ENCODE measurements around the gene YOD1.
"Not testable (repeated sequence)": the region's sequence is repeated elsewhere in the genome, so short reads cannot be mapped to it uniquely, and the experiment has no call there.

Gene YOD1

DNA sequence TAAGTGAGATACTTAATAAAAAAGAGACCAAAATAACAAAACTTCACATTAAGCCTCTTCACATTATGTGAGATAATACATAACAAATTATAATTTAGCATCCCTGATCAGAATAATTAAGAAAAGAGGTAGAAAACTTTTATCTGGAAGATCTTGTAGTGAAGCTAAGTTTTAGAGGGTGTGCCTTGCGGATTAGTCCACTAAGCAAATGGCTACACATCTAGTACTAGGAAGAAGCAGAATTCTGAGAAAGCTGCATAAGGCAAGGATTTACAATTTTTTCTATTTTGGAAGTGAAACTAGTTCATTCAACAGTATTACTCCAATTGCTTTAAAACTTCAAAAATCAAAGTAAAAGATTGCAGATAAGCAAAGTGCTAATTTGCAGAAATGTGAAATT lies 3.5 kb downstream of the YOD1 start:
- DNase-seq, result no peak

DNA sequence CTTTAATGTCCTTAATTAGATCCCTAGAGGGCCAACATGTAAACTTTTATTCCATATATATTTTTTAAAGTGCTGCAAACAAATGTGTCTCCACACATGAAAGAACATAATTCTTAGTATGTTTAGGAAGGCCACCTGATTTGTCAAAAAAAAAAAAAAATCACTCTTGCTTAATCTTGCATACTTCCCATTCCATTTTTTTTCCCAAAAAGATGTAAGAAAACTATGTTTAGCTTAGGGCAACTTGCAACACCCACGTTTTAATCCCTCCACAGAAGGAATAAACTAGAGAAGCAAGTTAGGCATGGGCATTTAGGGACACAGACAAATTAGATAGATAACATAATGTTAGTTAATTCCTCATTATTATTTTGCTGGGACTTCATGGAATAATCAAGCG lies 5.6 kb downstream of the YOD1 start:
- DNase-seq, result no peak

DNA sequence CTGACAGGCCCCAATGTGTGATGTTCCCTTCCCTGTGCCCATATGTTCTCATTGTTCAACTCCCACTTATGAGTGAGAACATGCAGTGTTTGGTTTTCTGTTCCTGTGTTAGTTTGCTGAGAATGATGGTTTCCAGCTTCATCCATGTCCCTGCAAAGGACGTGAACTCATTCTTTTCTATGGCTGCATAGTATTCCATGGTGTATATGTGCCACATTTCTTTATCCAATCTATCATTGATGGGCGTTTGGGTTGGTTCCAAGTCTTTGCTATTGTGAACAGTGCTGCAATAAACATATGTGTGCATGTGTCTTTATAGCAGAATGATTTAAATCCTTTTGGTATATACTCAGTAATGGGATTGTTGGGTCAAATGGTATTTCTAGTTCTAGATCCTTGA lies 9.6 kb downstream of the YOD1 start:
- DNase-seq, result not testable (repeated sequence)

DNA sequence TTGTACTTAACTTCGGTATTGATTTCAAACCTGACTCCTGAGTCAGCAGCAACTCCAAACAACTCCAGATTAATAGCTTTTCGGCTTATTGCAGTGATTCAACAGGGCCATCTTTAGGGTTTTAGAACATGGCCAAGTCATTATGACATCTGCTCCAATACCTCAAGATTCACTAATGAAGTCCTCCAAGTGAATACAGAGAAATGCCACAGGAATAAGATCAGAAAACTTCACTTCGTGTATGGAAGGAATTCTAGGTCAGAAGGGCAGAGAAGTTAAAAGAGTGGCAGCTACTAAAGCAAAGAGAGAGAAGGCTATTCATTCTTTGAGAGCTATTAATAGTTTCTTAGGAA lies 10.9 kb downstream of the YOD1 start:
- DNase-seq, result no peak

DNA sequence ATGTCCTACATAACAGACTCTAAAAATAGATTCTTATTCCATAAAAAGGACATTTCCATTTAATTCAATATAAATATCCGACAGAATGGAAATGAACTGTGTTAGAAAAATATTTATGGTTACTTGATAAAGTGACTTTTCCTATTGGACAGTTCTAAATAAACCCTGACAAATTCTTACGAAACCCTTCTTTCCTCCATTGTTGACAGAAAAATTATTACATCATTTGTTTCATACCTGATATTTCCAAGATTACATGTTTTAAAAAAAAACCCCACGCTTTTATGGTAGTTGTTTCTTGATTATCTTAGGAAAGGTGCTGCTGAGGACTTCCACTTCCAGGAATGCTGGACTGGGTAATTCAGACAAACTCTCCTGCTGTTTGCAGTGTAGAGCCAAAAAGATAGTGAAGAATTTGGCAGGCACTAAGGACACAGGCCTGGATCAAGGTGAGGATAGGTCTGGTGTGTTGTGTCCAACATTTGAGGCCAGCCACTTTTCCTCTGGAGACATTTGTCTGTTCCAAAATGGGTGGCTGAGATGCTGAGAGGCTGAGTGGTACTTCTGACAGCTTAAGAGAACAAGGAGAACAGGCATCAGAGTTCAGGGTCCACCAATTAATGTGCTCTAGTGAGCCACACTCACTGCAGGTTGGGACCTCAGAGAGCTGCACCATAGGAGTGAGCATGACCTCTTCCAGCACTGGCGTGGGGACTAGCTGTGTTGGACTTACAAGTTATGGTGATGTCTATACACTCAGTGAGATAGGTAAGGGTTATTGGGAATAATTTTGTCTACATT lies 11.4 kb downstream of the YOD1 start:
- no peak for DNase-seq

DNA sequence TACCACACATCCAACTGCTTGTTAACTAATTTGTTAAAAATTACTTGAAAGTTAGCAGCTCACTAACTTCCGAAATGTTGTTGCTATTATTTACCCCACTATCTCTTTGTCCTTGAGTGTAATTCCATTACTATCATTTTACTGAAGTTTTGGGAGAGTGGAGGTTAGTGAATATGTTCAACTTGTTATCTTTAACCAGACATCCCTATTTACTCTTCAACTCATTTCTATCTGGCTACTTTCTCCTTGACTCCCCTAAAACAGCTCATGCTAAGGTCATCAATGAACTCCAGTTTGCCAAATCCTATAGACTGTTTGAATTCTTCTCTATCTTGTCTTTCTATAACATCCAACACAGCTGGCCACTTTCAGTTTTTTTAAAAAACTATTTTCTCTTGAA lies 14.1 kb downstream of the YOD1 start:
- no peak for DNase-seq

DNA sequence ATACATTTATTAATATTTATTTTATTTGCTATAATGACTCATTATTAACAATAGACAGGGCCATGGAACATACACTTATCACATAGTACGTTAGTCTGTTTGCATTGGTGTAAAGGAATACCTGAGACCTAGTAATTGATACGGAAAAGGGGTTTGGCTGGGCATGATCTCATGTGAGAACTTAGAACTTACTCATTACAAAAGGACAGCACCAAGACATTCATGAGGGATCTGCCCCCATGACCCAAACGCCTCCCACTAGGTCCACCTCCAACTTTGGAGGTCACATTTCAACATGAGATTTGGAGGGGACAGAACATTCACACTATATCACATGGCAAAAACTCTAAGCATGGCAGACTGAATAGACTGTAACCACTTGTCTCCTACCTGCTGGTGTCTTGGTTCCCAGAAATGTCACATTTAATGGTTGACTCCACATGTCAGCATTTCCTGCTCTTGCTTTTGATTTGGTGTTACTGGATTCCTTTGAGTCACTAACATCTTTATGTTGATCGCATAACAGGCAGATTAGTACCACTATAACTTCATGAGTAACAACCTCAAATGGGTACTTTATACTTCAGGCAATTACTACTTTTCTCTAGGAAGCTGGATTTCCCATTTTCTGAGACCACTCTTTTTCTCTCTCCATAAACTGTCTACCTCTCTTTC lies 15.0 kb downstream of the YOD1 start:
- DNase-seq, result no peak

DNA sequence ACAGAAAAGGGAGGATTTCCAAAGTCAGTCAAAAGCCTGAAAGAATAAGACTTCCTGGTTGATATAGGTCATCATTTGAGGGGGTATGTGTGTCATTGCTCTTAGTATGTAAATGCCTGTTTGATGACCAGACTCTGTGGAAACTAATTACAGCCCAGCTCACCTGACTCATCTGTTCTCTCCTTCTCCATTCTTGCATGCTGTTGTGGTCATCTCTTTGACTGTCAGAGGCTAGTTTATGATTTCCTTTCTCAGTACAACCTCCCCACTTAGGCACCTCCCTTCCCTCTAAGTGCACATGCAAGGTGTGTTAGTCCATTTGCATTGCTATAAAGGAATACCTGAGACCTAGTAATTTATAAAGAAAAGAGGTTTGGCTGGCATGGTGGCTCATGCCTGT lies 16.0 kb downstream of the YOD1 start:
- DNase-seq, result no peak

DNA sequence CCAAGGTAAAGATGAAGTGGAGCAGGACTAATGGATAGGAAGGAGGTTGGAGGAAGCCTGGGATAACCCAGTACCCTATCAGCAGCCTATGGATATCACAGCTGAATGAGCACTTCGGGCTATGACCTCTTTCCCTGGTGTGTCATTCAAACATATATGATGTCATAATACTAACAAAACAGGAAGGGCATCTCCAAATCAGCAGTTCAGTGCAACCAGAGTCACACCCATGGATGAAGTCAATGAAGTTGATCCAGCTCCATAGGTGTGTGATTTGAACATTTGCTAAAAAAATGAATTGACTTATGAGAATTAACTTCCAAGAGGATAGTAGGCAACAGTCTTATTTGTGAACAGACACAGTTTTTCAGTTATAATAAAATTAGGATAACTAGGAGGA lies 16.8 kb downstream of the YOD1 start:
- DNase-seq, result no peak

DNA sequence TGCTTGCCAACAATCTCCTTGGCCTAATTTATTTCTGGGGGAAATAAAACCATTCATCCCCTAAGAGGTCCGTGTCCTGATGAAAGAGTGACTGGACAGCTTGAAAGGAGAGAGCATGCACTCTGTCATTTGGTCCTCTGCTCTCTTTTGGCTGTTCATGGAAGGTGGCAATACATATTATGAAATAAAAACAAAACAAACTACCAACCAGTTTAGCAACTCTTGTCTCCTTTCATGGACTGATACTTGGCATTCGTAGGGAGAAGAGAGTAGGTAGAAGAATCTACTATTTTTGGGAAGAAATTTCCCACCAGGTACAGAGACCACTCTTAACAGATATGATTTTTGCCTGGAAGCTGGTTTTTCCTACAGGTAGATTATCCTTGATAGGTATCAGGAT lies 17.7 kb downstream of the YOD1 start:
- no peak for DNase-seq

DNA sequence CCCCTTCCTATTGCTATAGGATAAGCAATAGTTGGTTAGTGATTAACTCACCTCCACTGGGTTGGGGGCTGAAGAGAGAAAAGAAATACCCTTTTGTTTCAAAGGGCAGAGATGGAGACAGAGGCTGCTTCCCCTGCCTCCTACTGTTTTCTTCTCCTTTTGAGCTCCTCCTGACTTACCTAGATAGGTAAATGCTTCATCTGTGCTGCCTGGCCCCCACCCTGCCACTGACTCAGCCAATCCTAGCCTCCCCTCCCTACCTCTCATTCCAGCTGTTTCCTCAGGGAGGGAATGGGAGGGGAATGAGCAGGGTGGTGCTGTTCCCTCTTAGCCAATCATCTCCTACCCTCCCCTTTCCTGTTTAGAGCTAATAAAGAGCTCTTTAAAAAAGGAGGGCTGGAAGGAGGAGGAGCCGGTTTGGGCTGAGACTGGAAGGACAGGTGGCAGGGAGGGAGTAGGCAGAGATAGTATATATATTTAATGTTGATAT lies 18.4 kb downstream of the YOD1 start, which contains the start of gene C1orf116:
TSS of gene C1orf116 (minus strand) at position 229 of the 490 bp plus-strand sequence. CDS start 5,158 bp downstream, outside the sequence.
- no peak for DNase-seq

DNA sequence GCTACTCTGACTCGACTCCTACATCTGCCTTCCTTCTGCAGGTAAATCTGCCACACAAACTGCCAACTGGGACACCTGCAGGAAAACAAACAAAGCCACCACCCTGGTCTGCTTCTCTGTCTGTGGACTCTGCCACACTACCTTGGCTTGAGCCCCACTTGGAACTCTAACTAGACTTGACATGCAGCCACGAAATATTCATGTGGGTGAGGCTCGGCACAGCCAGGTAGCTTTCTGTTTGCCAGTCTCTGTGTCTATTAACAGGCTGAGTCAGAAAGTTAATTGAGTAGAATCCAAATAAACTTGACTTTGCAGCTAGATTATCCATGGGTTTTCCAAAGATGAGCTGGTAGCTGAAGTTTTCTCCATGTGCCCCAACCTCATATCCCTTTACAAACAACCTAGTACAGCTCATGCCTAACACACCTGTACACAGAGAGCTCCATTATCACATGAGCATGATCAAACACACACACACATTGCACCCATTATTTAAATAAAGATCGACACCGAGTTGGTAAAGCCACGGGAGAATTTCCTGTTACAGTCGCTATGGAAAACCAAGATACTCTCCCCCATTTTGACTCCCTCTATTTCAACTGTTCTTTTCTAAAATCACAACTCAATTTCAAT lies 19.3 kb downstream of the YOD1 start:
- DNase-seq, result no peak

DNA sequence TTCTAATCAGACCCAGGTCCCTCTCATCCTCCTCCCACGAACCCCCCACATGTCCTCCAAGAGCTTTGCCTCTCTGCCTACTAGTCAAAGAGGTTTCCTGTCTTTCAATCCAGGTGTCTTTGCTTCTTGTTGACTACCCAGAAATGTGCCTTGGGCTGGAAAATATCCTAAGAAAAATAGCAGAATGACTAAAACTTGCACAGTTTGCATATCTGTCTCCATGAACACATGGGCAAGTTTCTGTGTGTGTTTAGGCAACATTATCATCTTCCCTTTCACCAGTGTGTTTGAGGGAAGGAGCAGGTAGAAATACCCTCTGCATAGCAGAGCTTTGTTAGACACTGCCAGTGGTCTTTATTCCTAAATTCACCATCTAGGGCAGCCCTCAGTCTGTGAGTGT lies 20.0 kb downstream of the YOD1 start:
- DNase-seq, result no peak

DNA sequence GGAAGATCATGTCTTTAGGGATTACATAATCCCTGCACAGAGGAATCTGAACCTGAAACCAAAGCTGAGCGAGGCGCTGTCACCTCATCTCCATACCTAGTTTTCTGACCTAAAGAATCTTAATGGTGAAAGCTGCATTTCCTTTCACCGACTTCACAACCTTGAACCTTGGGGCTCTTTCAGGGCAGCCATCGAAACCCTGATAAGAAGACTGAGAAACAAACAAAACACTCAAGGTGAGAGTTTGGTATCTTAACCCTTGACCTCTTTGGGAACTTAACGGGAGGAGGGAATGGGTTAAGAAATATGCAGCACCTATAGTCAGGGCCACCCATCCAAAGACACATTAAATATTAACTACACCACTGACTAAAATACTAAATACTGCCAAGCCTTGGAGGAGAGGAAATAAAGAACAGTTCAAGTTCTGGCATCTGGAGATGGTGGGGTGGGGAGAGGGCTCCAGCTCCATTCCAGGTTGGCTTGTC lies 20.4 kb downstream of the YOD1 start:
- no peak for DNase-seq

DNA sequence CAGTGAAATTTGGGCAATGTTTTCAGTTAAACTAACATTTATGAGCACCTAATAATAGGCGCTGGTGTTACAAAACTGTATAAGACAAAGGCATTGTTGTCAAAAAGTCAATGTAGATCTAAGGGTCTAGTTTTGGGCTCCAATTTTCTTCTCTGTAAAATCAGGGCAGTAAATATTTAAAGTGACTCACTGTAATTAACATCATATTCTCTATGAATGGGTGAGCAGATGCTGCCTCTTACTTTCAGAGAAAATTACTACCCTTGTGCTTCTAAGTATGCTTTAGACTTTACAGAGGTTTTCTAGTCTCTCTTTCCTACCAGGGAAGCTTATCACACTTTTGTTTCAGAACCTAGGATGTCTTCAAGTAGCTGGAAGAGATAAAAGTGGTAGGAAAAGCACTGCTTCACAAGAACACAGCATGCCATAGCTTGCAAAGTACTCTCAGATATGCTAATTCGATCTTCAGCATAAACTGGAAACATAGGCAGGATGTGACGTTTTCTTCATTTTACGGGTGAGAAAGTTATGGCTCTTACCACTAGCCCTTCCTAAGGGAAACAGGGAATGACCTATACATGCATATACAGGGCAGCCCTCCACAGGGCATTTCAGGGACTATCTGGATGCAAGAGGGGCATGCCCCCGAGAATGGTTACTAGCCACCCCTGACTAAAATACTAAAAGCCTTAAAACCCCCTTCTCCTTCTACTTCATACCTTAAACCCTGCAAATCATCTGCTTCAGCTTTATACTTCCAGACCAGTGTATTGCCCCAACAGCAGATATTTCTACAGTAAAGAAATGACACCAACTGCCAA lies 21.1 kb downstream of the YOD1 start:
- DNase-seq, result no peak

DNA sequence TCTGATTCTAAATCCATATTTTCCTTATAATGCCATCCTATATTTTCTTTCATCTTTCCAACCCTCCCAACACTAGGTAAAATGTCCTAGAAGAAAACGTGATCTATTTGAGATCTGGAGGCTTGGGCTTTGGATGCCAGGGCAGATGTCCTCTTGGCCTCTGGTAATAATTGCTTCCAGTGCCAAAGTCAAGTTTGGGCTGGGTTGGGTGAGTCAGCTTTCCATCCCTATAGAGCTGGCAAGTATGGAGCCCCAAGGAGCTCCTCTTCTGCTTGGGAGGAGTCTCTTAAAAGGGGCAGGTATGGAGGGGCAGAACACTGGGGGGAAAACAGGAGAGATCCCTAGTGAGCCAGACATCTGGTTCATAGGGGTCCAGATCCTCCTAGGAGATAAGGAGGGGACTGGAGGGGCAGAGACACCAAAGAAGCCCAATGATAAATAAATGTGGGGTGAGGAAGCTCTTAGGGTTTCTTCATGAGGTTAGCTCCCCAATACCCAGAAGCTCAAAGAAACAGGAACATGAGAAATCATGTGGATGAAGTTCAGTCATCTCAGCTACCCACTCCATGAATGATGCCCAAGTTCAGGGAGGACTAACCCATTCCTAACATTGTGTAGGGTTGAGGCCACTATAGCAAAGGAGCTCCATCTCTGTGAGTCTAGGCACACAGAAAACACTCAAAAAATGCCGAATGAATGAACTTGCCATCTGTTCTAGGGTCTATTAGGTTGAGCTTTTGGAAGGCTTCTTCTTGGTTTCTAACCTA lies 21.9 kb downstream of the YOD1 start:
- DNase-seq, result no peak

DNA sequence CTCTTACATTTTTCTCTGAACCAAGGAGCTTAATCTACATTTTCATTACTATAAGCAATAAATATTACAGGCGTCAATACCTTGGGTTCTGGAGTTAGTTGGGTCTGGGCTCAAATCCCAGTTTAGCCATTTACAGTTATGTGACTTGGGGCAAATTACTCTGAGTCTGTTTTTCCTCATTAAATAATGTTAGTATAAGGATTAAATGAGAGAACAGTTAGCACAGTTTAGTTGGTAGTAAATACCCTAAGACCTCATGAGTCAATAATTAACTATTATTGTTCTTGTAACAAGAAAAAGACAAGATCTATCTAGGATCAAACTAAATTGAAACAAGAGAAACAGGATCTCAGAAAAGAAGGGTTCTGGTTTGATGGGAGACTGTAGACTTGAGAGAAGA lies 23.1 kb downstream of the YOD1 start:
- DNase-seq, result no peak

DNA sequence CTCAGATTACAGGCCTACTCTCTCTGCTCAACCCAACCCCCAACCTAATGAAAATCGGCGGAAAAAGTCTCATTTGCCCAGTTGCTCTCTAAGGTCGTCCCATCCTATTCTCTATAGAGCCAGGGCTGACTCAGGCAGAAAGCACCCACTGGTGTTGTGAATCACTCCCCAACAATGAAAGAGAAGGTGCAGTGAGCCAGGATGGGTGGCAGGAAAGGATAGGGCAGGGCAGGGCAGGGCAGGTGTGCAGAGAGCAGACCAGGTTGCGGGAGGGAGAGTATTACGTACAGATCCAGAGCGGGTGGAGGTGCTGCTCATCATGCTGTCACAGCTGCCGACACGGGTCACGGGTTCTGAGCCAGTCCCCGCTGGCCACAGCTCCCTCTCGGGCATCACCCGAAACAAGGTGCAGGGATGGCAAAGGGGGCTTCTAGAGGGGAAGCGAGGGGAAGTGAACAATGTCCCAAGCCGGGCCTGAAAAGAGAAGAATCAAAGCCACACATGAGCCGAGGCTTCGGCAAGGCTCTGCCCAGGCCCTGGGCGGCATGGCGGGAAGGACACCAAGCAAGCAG lies 23.7 kb downstream of the YOD1 start:
- no peak for DNase-seq

DNA sequence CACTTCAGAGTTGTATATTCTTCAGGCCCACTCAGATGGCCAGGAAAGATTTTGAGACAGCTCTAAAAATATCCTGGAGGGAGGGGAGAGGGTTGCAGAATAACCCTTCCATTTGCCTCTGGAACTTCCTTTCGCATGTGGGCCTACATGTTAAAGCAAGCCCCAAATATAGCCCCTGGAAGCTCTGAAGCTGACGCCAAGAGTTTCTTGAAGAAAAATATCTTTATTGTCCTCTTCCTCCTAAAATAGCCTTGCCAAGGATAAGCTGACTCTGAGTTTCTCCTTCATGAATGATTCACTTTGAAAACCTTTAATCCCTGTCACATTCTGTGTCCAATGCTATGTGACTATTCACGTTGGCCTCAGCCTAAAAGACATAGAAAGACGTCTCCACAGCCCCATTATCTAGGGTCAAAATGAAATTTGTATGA lies 24.9 kb downstream of the YOD1 start:
- no peak for DNase-seq

DNA sequence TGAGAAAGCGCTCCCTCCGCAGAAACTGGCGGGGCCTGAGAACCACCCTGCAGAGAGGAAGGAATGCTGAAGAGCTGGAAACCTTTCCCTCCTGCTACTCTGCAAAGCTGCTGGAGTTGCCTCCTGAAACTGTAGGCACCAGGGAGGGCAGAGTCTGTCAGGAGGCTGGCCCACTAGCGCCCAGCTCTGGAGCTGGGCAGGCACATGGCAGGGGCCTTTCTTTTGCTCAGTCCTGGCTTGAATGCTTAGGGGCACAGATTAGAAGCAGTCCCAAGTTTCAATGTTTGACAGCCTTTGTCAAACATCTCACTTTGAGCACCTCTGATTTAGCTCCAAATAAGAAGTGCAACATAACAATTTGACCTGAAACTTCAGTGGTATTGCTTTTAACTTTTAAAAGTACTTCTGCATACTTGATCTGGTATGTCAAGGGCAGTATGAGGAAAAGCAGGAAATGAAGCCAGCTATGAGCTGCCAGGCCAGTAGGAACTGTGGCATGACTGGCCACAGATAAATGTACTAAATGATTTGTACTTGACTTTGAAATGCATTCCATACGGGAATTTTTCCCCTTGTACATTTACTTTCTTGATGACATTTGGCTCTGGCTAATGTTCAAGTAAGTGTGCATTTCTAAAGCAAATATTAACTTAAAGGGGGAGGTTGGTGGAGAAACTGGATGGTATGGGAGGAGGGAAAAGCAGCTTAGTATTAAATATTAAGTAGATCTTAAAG lies 25.7 kb downstream of the YOD1 start:
- DNase-seq, result no peak

All from activated gamma-delta T cell (primary cell).